ENCODE data around the gene TAAR2.

TAAR2 gene

GRCh38 chr6:132592855-132593254, 31.2 kb downstream of the TAAR2 start:
- TF ChIP-seq CTCF (IDR thresholded peaks at IDR 0.05; ENCODE audit: low read depth, low read length) = no peak
- H3K4me3 ChIP-seq (ENCODE audit: low read depth, low read length) = no peak overlapping the region

GRCh38 chr6:132590362-132590761, 33.7 kb downstream of the TAAR2 start:
- no peak for TF ChIP-seq CTCF (IDR thresholded peaks at IDR 0.05; ENCODE audit: low read depth, low read length)
- H3K4me3 ChIP-seq (ENCODE audit: low read depth, low read length) = no peak overlapping the region

GRCh38 chr6:132589454-132589853, 34.6 kb downstream of the TAAR2 start, which contains the start of gene TAAR5:
Gene TAAR5, minus strand, starts transcription at chr6:132589741. Its CDS starts 55 bp downstream, at chr6:132589686.
- H3K4me3 ChIP-seq (ENCODE audit: low read depth, low read length) = no peak within 1 kb of the TSS
- no peak for TF ChIP-seq CTCF (IDR thresholded peaks at IDR 0.05; ENCODE audit: low read depth, low read length)

GRCh38 chr6:132587424-132587823, 36.7 kb downstream of the TAAR2 start:
- no peak for TF ChIP-seq CTCF (IDR thresholded peaks at IDR 0.05; ENCODE audit: low read depth, low read length)
- no peak overlapping the region for H3K4me3 ChIP-seq (ENCODE audit: low read depth, low read length)

GRCh38 chr6:132584698-132585097, 39.4 kb downstream of the TAAR2 start:
- no peak overlapping the region for H3K4me3 ChIP-seq (ENCODE audit: low read depth, low read length)
- no peak for TF ChIP-seq CTCF (IDR thresholded peaks at IDR 0.05; ENCODE audit: low read depth, low read length)

GRCh38 chr6:132571774-132572173, 52.3 kb downstream of the TAAR2 start:
- no peak overlapping the region for H3K4me3 ChIP-seq (ENCODE audit: low read depth, low read length)
- TF ChIP-seq CTCF (IDR thresholded peaks at IDR 0.05; ENCODE audit: low read depth, low read length) = no peak

GRCh38 chr6:132570221-132570777, 53.8 kb downstream of the TAAR2 start, which contains the start of gene TAAR6:
Gene TAAR6, plus strand, starts transcription at chr6:132570322. Its CDS starts 0 bp downstream, at chr6:132570322.
- no peak within 1 kb of the TSS for H3K4me3 ChIP-seq (ENCODE audit: low read depth, low read length)
- TF ChIP-seq CTCF (IDR thresholded peaks at IDR 0.05; ENCODE audit: low read depth, low read length) = no peak

All from WI38 (cell line).